Right lung (tissue), 5 donors: ENCODE measurements around the gene PTOV1. TPM values are rescaled to one million over a fixed set of nuclear protein-coding genes. Genes with fewer than 3 reads are reported as not detected.

Source experiments
- DNase-seq, 2 donors: peaks; one replicate each; pipeline ENCODE4 v3.0.0-alpha.2; 2013
- polyA plus RNA-seq, 5 donors: library from polyadenylated mRNA; unstranded; fragments of 120-200 nt; gene quantifications; one replicate each; pipeline versions ENCODE4 v1.2.1 to v1.2.3, GENCODE V29; 2013; ENCODE audit warnings: inconsistent platforms in 1 of 5, low replicate concordance in 1 of 5; ENCODE audit not compliant: insufficient read length in 5 of 5, insufficient read depth in 1 of 5

The PTOV1 gene
- polyA plus RNA-seq, 5 donors = 207 to 317 (median 259) TPM

- no peak for DNase-seq
These were observed 56.9 kb downstream of the PTOV1 start for GRCh38 chr19:49907745-49908446.

DNA sequence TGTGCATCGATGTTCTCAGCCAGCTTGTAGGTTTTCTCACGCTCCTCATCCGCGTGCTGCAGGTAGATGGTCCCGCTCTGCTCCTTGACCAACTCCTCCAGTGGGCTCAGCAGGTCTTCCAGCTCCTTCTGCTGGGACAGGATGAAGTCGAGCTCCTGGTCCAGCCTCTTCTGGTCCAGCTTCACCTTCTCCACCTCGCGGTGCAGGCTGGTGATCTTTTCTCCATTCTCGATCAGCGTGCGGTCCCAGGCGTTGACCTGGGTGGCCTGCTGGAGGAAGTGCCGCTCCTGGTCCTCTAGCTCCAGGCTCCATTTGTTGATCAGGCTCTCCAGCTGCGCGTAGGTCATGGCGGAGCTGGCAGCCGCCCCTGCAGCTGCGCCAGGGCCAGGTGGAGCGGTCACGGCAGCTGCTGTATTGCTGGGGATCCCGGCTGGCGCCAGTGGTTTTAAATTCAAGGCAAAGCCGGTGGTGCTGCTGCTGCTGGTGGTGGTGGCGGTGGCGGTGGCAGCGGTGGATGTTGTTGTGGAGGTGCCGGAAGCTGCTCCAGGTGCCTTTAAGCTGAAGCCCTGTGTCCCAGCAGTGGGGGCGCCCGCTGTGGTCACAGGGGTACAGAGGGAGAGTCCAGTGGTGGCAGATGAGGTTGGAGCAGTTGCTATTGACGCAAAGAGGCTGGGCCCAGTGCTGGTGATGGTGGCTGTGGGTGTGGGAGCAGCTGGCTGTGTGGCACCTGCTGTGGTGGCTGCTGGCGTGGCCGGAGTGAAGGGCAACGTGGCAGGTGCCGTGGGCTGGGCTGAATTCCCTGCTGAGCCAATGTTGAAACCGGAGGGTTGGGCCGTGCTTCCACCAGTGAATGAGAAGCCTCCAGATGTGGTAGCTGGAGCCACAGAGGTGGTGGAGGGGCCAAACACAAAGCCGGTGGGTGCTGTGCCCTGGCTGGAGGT lies 57.8 kb downstream of the PTOV1 start:
- no peak for DNase-seq

DNA sequence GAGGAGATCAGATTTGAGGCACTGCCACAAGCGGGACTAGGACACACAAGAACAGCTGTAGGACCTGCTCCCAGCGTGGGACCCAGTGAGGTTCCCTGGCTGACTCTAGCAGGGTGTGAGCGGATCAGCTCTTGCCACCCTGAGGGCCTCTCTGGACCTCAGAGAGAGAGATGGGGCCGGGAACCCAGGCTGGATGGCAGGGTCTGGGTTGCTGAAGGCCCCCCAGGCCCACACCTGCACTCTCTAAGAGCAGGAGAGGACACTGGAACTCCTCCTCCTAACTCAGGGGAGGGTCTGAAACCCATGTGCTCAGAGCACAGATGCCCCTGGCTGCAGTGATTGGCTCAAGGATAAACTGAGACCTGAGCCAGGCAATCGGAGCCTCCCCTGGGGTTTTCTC lies 59.2 kb downstream of the PTOV1 start:
- DNase-seq = no peak

Other genes starting within 250 kb of the PTOV1 start
- gene RRAS, start 211.0 kb upstream of the PTOV1 start, polyA plus RNA-seq = 10 to 100 TPM; 20.3 to 39.5 (median 24.7) TPM
- gene SCAF1, start 208.9 kb upstream of the PTOV1 start, polyA plus RNA-seq = 10 to 100 TPM; 18.4 to 45.0 (median 31.3) TPM
- 10 to 100 TPM; 48.9 to 87.5 (median 73.7) TPM for gene IRF3, start 185.3 kb upstream of the PTOV1 start, polyA plus RNA-seq
- gene BCL2L12, start 185.2 kb upstream of the PTOV1 start, polyA plus RNA-seq = 10 to 100 TPM; 20.2 to 34.8 (median 24.7) TPM
- gene PRMT1, start 173.9 kb upstream of the PTOV1 start, polyA plus RNA-seq = 100 to 1,000 TPM; 189 to 299 (median 236) TPM
- gene ADM5, start 161.6 kb upstream of the PTOV1 start, polyA plus RNA-seq = 1 to 10 TPM in 4 of 5 donors, under 1 TPM in 1; 0.76 to 2.8 (median 1.3) TPM
- 10 to 100 TPM; 24.3 to 34.0 (median 27.8) TPM for gene CPT1C, start 160.0 kb upstream of the PTOV1 start, polyA plus RNA-seq
- gene TSKS, start 87.9 kb upstream of the PTOV1 start, polyA plus RNA-seq = under 1 TPM; 0.16 to 0.36 (median 0.28) TPM
- gene AP2A1, start 84.2 kb upstream of the PTOV1 start, polyA plus RNA-seq = 10 to 100 TPM; 47.8 to 87.2 (median 57.3) TPM
- gene FUZ, start 37.9 kb upstream of the PTOV1 start, polyA plus RNA-seq = 10 to 100 TPM; 21.6 to 28.9 (median 27.2) TPM
- gene MED25, start 32.9 kb upstream of the PTOV1 start, polyA plus RNA-seq = 10 to 100 TPM; 45.4 to 63.8 (median 54.8) TPM
- gene PNKP, start 16.4 kb downstream of the PTOV1 start, polyA plus RNA-seq = 10 to 100 TPM; 54.1 to 76.4 (median 59.0) TPM
- 10 to 100 TPM; 26.9 to 49.1 (median 29.9) TPM for gene AKT1S1, start 26.2 kb downstream of the PTOV1 start, polyA plus RNA-seq
- gene TBC1D17, start 26.5 kb downstream of the PTOV1 start, polyA plus RNA-seq = 10 to 100 TPM; 32.2 to 49.5 (median 48.3) TPM
- 1 to 10 TPM; 1.0 to 2.1 (median 1.5) TPM for gene IL4I1, start 45.7 kb downstream of the PTOV1 start, polyA plus RNA-seq
- gene ATF5, start 78.0 kb downstream of the PTOV1 start, polyA plus RNA-seq = 10 to 100 TPM; 20.8 to 38.5 (median 22.9) TPM
- gene NUP62, start 78.3 kb downstream of the PTOV1 start, polyA plus RNA-seq = 10 to 100 TPM; 52.9 to 69.1 (median 62.4) TPM
- under 1 TPM; 0.23 to 0.97 (median 0.52) TPM for gene SIGLEC11, start 110.0 kb downstream of the PTOV1 start, polyA plus RNA-seq
- gene VRK3, start 174.2 kb downstream of the PTOV1 start, polyA plus RNA-seq = 10 to 100 TPM; 36.4 to 45.5 (median 42.5) TPM
- 10 to 100 TPM; 13.2 to 15.7 (median 14.3) TPM for gene ZNF473, start 174.8 kb downstream of the PTOV1 start, polyA plus RNA-seq